Urothelium cell line (cell line): ENCODE results near the gene ALG13.
"Not testable (repeated sequence)": the region's sequence is repeated elsewhere in the genome, so short reads cannot be mapped to it uniquely, and the experiment has no call there.

Experiments
- DNase-seq: peaks from one replicate; pipeline ENCODE4 v3.0.0; 2011; ENCODE audit warnings: low spot score, mixed read lengths
- FAIRE-seq: peaks from 2 replicates; lab custom pipeline; 2011; peaks lifted over from hg19 to GRCh38; lab: Jason Lieb, UNC

The ALG13 gene

GRCh38 chrX:111756486-111756885 lies 75.5 kb downstream of the ALG13 start:
- FAIRE-seq (no peak), DNase-seq (no peak)

- FAIRE-seq (no peak), DNase-seq (no peak)
Measured at GRCh38 chrX:111759686-111760085, 78.7 kb downstream of the ALG13 start.

GRCh38 chrX:111761578-111762135 lies 80.7 kb downstream of the ALG13 start:
- FAIRE-seq (no peak), DNase-seq (no peak)

GRCh38 chrX:111778591-111778990 lies 97.6 kb downstream of the ALG13 start:
- DNase-seq: no peak
- FAIRE-seq: no peak

GRCh38 chrX:111779582-111779981 lies 98.6 kb downstream of the ALG13 start:
- no peak for FAIRE-seq
- no peak for DNase-seq

GRCh38 chrX:111784667-111785066 lies 103.7 kb downstream of the ALG13 start:
- FAIRE-seq: no peak

GRCh38 chrX:111790054-111790453 lies 109.1 kb downstream of the ALG13 start:
- not testable (repeated sequence) for FAIRE-seq, DNase-seq

More at GRCh38 chrX:111784667-111785066, 103.7 kb downstream of the ALG13 start:
- no peak for DNase-seq
